T-helper 17 cell (primary cell): ENCODE data around the gene PRPF38B. TPM values are rescaled to one million over a fixed set of nuclear protein-coding genes. Genes with fewer than 3 reads are reported as not detected.

Source experiments
- ATAC-seq: fragments of 150-1000 bp; cut with Tn5 transposase; 2 replicates; pipeline ENCODE4 v1.10.0; 2021; ENCODE audit warnings: mild to moderate bottlenecking, moderate library complexity
- DNase-seq, 3 donors: peaks; one replicate each; pipeline versions ENCODE4 v3.0.0 to v3.0.0-alpha.2; 2020 to 2021
- H3K9me3 ChIP-seq: one replicate; pipeline ENCODE4 v1.7.0; 2013; ENCODE audit warnings: low read length, mild to moderate bottlenecking; ENCODE audit not compliant: control insufficient read depth, poor library complexity, severe bottlenecking
- H3K27ac Mint-ChIP-seq: one replicate; pipeline ENCODE4 v1.8.0; 2022; ENCODE audit warnings: mild to moderate bottlenecking, moderate library complexity, mixed read lengths
- H3K27me3 Mint-ChIP-seq: one replicate; pipeline ENCODE4 v1.8.0; 2022; ENCODE audit warnings: mixed read lengths
- H3K36me3 Mint-ChIP-seq: one replicate; pipeline ENCODE4 v1.8.0; 2022; ENCODE audit warnings: low read depth, mixed read lengths
- H3K4me1 Mint-ChIP-seq: one replicate; pipeline ENCODE4 v1.8.0; 2022; ENCODE audit warnings: mild to moderate bottlenecking, mixed read lengths
- H3K4me3 Mint-ChIP-seq: one replicate; pipeline ENCODE4 v1.8.0; 2022; ENCODE audit warnings: mild to moderate bottlenecking, moderate library complexity, mixed read lengths
- total RNA-seq, 4 donors: library from RNA in 2 of 4; stranded (reverse) in 2 of 4; gene quantifications; one replicate each; pipeline ENCODE4 v1.2.3 and lab custom pipeline; 2022 to 2026

Gene PRPF38B, protein sequence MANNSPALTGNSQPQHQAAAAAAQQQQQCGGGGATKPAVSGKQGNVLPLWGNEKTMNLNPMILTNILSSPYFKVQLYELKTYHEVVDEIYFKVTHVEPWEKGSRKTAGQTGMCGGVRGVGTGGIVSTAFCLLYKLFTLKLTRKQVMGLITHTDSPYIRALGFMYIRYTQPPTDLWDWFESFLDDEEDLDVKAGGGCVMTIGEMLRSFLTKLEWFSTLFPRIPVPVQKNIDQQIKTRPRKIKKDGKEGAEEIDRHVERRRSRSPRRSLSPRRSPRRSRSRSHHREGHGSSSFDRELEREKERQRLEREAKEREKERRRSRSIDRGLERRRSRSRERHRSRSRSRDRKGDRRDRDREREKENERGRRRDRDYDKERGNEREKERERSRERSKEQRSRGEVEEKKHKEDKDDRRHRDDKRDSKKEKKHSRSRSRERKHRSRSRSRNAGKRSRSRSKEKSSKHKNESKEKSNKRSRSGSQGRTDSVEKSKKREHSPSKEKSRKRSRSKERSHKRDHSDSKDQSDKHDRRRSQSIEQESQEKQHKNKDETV
- total RNA-seq: 100 to 1,000 TPM; 124 to 134 TPM
- total RNA-seq (lab: John Stamatoyannopoulos, UW): 181 to 218 reads per million in 2 donors

DNA sequence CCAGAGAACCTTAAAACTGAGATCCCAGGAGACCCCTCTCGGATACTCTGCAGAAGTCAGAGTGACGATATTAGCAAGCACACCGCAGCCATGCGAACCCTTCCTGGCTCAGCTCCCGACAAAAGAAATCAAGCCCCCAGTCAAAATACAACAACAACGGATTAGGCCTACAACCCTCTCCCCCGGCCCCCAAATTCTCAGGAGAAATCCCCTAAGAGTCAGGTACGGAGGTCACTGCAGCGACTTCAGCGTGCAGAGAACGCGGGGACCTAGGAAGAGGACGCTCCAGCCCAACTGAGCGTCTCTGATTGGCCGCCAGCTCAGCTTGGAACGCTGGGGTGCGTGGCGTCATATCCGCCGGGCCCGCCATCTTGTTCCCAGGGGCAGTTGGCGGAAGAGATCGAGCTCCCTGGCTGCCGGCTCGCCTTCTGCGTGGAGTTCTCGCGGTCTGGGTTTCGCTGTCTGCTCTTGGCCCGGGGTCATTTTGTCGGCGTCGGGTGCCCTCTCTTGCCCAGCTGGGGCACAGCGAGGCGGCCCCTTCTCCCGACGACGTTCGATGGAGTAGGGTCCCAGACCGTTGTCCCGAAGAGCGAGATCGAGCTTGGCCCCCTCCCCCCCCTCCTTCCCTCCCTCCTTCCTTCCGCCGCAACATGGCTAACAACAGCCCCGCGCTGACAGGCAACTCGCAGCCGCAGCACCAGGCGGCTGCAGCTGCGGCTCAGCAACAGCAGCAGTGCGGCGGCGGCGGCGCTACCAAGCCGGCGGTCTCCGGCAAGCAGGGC, at the start of gene PRPF38B:
PRPF38B (plus strand) TSS at position 369 of the 782 bp plus-strand sequence; CDS start at position 651, 282 bp downstream.
- Mint-ChIP-seq H3K4me1 (peaks cover 30% of the 10 kb centered on the region), H3K27me3 (no peaks in the 10 kb centered on the region), H3K27ac (peak within 1 kb of the TSS; percentile 99), H3K36me3 (peaks cover 6% of the 10 kb centered on the region), H3K4me3 (peak within 1 kb of the TSS; percentile 98)
- peak; percentile 86 to 89 (median 87) for DNase-seq
- no peaks in the 10 kb centered on the region for H3K9me3 ChIP-seq
- peak; percentile 87 for ATAC-seq

DNA sequence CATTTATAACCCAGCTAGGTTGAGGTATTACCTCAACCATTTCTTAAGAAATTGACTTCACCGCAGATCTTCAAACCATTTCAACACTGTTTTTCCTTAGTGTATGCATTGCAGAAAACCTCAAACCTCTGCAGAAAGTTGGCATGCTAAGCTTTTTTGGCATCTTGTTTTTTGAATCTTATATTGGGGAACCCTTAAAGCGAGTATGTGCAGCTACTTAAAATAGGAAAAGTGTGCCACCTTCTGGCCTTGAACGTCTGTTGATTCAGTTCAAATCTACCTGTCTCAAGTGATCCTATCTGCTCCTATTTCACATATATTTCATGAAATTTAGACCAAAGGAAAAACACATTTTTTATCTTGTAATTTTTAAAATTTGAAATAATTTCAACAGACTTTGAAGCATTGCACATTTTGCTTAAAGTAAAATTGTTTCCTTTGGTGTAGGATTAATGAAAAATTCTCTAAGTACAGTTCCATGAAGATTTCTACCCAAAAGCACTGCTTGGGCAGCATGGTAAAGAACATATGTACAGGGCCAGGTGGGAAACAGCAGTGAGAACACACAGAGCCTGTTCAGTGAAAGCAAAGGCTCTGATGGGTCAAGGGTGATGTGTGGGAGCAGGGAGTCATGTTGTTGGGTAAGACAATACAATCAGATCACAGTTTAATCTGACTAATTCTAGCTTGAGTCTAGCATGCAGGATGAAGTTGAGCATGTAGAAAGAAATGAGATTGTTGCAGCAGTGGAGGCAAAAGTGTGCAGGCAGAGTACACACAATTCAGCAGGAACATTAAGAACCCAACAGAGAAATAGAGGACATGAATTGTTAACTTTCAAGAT, 48.4 kb upstream of the PRPF38B start:
- H3K36me3 Mint-ChIP-seq: peaks cover 4% of the 10 kb centered on the region
- no peaks in the 10 kb centered on the region for H3K27me3 Mint-ChIP-seq
- H3K4me3 Mint-ChIP-seq: peak overlapping the region; percentile 33
- H3K4me1 Mint-ChIP-seq: peaks cover 53% of the 10 kb centered on the region
- H3K9me3 ChIP-seq: peaks cover 7% of the 10 kb centered on the region
- ATAC-seq (peak; percentile 24), DNase-seq (peak in 1 of 3 donors; percentile 36)
- H3K27ac Mint-ChIP-seq: peak overlapping the region; percentile 98

DNA sequence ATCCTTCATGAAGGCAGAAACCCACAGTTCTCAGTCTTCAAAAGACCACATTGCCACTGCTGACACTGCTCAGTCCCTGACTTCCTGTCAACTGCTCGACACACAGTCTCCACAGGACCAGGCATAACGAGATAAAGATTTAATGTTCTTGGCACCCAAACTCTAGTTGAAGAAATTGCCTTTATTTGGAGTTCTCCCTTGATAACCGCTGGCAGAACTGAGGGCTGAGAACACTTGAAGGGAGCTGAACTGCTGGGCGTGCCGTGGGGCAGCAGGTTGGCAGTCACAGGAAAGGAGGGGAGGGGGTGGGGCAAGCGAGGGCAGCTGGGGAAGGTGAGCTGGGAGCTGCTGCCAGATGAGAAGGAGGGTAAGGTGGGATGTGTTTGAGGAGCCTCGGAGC, 47.1 kb upstream of the PRPF38B start:
- peaks cover 7% of the 10 kb centered on the region for H3K9me3 ChIP-seq
- H3K27me3 Mint-ChIP-seq: no peaks in the 10 kb centered on the region
- ATAC-seq (peak; percentile 51), DNase-seq (peak in 1 of 3 donors; percentile 11)
- peaks cover 49% of the 10 kb centered on the region for H3K4me1 Mint-ChIP-seq
- H3K36me3 Mint-ChIP-seq: peaks cover 10% of the 10 kb centered on the region
- peak overlapping the region; percentile 98 for H3K27ac Mint-ChIP-seq
- H3K4me3 Mint-ChIP-seq: peak overlapping the region; percentile 85

DNA sequence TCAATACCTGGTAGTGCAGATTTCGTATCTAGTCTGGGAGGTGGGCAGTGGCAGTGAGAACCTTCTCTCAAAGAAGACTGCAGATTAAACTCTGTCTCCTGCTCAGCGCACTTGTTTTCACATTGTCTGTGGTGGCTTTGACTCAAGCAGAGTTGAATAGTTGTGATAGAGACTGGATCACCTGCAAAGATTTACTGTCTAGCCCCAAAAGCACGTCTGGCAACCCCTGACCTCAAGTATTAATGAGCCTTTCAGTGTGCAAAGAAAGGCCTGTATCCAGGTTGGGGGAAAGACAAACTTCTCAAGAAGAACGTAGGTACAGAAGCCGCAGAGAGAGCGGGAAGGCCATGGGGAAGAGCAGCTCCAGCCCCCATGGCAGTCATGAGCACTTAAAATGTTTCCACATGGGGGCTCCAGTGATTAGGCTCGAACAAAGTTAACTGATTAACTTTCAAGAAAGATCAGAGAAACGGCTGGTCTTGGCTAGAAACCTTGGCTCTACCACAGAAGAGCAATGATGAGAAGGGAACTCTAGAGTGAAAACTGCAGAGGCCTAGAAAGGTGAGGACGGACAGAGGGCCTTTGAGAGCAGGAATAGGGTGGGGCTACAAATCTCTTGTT, 46.4 kb upstream of the PRPF38B start:
- Mint-ChIP-seq H3K27me3 (no peaks in the 10 kb centered on the region), H3K4me3 (peak overlapping the region; percentile 85), H3K36me3 (peaks cover 14% of the 10 kb centered on the region), H3K27ac (peak overlapping the region; percentile 98), H3K4me1 (peaks cover 43% of the 10 kb centered on the region)
- H3K9me3 ChIP-seq: peaks cover 7% of the 10 kb centered on the region
- ATAC-seq (no peak), DNase-seq (no peak)

DNA sequence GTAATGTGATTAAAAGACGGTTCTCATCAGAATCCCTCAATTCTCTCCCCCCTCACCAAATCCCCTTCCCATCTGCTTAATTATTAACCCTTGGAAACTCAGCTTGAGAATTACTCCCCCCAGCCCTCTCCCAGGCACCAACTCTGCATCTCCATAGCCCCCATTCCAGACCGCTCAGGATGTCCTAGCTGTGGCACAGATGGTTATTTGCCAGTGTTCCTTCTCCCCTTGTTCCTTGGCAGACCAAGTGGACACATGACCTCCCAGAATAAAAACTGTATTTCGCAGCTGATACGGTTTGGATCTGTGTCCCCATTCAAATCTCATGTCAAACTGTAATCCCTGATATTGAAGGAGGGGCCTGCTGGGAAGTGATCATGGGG, 45.9 kb upstream of the PRPF38B start:
- Mint-ChIP-seq H3K27ac (peak overlapping the region; percentile 98), H3K4me3 (peak overlapping the region; percentile 85), H3K27me3 (no peaks in the 10 kb centered on the region), H3K4me1 (peaks cover 43% of the 10 kb centered on the region), H3K36me3 (peaks cover 14% of the 10 kb centered on the region)
- ATAC-seq (no peak), DNase-seq (no peak)
- peaks cover 7% of the 10 kb centered on the region for H3K9me3 ChIP-seq

DNA sequence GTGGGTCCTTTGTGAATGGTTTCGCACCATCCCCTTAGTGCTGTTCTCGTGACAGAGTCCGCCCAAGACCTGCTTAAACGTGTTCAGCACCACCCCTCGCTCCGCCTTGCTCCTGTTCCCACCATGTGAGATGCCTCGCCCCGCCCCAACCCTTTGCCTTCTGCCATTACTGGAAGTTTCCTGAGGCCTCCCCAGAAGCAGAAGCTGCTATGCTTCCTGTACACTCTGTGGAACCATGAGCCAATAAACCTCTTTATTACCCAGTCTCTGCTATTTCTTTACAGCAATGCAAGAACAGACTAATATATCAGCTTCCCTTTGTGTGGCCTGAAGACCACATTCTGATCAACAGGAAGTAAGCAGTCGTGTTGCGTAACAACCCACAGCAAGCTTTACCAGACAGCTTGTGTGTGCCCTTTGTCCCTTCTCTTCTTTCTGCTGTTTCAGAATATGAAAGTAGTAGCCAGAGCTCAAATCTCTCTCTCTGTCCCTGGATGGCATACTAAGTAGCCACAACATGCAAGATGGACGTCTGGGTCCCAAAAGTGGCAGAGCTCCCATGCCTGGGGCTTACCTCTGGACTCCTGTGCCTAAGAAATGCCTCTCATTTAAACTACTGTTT, 45.4 kb upstream of the PRPF38B start:
- peaks cover 41% of the 10 kb centered on the region for H3K4me1 Mint-ChIP-seq
- peak; percentile 82 for ATAC-seq
- H3K27ac Mint-ChIP-seq: peak overlapping the region; percentile 98
- no peaks in the 10 kb centered on the region for H3K27me3 Mint-ChIP-seq
- DNase-seq: peak; percentile 49 to 60 (median 57)
- peaks cover 7% of the 10 kb centered on the region for H3K9me3 ChIP-seq
- peak overlapping the region; percentile 61 for H3K4me3 Mint-ChIP-seq
- peaks cover 16% of the 10 kb centered on the region for H3K36me3 Mint-ChIP-seq

DNA sequence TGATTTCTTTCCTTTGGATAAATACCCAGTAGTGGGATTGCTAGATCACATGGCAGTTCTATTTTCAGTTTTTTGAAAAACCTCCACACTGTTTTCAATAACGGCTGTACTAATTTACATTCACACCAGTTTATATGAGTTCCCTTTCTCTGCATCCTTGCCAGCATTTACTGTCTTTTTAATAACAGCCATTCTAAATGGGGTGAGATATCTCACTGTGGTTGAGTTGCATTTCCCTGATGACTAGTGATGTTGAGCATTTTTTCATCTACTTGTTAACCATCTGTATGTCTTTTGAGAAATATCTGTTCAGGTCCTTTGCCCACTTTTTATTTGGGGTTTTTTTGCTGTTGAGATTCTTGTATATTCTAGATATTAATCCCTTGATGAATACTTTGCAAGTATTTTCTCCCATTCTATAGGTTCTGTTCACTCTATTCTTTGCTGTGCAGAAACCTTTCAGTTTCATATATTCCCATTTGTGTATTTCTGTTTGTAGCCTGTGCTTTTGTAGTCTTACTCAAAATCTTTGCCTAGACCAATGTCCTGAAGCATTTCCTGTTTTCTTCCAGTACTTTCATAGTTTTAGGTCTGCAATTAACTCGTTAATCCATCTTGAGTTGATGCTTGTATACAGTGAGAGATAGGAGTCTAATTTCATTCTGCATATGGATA, 38.5 kb upstream of the PRPF38B start:
- ATAC-seq (no peak), DNase-seq (no peak)
- peak overlapping the region; percentile 45 for H3K27ac Mint-ChIP-seq
- no peak overlapping the region for H3K4me3 Mint-ChIP-seq
- no peaks in the 10 kb centered on the region for H3K27me3 Mint-ChIP-seq
- peaks cover 13% of the 10 kb centered on the region for H3K36me3 Mint-ChIP-seq
- peaks cover 14% of the 10 kb centered on the region for H3K4me1 Mint-ChIP-seq
- H3K9me3 ChIP-seq: no peaks in the 10 kb centered on the region

DNA sequence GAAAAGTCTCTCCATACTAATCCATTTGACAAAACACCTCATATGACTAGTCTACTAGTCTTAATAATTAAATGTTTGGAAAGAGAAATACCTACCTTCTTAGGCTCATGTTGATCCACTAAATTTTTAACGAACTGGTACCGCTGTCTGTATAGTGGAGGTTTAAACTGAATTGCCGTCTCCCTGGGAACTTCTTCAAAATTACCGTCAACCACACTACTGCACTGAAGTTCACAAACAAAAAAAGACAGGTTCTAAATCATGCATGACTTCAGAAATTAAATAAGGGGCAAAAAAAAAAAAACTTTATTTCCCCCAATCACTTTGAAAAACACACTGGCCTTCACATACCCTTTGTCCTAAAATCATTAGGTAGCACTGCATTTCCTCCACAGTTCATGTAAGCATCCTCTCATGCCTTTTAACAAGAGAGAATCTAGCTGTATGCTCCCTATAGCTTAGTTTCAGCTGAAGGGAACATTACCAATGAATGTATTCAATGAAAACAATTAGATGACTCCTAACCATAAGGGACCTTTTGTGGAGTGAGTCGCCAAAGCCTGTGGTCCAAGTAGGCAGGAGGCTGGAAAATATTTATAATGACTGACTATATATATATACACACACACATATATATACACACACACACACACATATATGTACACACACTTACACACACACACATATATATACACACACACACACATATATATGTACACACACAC, 34.6 kb upstream of the PRPF38B start:
- H3K27ac Mint-ChIP-seq: peak overlapping the region; percentile 57
- DNase-seq (no peak), ATAC-seq (no peak)
- H3K9me3 ChIP-seq: no peaks in the 10 kb centered on the region
- peaks cover 23% of the 10 kb centered on the region for H3K4me1 Mint-ChIP-seq
- H3K27me3 Mint-ChIP-seq: no peaks in the 10 kb centered on the region
- no peak overlapping the region for H3K4me3 Mint-ChIP-seq
- H3K36me3 Mint-ChIP-seq: no peaks in the 10 kb centered on the region

DNA sequence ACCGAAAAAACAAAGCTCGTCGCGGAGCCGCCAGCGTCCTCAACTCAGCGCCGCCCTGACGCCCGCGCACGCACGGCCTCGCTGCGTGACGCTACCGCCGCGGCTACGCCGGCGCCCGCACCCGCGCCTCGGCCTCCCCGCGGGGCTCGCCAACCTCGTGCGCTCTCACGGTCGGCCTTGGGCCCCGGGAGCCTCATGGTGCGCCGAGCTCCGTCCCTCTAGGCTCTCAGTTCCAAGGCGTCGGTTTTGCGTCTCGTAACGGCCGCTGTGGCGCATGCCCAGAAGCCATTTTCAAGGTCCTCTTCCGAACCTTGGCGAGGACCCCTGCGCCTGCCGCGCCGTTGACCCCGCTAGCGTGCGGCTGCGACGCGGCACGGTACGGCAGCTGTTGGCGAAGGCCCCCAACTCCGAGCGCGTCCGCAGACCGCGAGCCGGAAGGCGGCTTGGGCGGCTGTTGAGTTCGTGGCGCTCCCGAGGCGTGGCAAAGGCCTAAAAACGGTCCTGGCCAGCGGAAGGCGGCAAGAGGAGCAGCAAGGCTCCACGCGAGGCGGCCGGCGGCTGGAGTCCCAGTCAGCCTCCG, 31.0 kb upstream of the PRPF38B start, which contains the start of gene HENMT1:
HENMT1 (minus strand) TSS at position 64 of the 580 bp plus-strand sequence. CDS start 1,209 bp downstream, outside the sequence.
- H3K4me1 Mint-ChIP-seq: peaks cover 22% of the 10 kb centered on the region
- H3K9me3 ChIP-seq: no peaks in the 10 kb centered on the region
- no peaks in the 10 kb centered on the region for H3K36me3 Mint-ChIP-seq
- no peaks in the 10 kb centered on the region for H3K27me3 Mint-ChIP-seq
- H3K4me3 Mint-ChIP-seq: peak within 1 kb of the TSS; percentile 89
- peak; percentile 58 to 71 (median 69) for DNase-seq
- peak within 1 kb of the TSS; percentile 95 for H3K27ac Mint-ChIP-seq
- ATAC-seq: peak; percentile 89

DNA sequence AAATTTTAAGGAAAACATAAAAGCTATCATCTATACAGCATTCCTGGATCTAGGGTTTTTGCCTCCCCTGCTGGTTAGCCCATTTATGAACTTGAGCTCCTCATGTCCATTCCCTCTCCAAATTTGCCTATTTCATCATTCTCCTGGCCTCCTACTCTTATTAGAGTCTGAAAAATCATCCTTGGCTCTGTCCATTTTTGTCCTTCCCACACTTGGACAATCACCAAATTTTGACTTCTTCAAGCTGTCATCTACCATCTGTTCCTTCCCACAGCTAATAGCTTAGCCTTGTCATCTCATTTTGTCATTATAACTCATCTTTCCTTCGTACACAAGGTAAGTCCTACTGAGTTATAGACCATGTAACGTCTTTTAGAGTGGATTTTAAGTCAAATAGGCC, 29.0 kb upstream of the PRPF38B start:
- Mint-ChIP-seq H3K4me3 (peak overlapping the region; percentile 60), H3K36me3 (no peaks in the 10 kb centered on the region), H3K4me1 (peaks cover 14% of the 10 kb centered on the region), H3K27ac (peak overlapping the region; percentile 95), H3K27me3 (no peaks in the 10 kb centered on the region)
- no peaks in the 10 kb centered on the region for H3K9me3 ChIP-seq
- no peak for ATAC-seq
- no peak for DNase-seq

DNA sequence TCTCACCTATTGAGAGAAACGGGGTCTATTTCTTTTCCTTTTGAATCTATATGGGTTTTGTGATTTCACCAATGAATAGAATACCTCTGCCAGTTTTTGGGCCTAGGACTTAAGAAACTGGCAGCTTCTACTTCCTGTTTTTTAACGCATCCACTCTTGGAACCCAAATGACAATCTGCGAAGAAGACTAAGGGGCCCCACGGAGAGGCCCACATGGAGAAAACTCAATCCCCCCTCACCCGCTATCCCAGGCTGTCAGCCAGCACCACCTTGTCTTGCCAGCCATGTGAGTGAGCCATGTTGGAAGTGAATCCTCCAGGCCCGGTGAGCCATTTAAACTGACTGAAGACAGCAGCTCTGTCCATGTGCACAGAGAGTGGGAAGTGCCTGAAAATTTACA, 27.6 kb upstream of the PRPF38B start:
- DNase-seq: no peak
- Mint-ChIP-seq H3K4me1 (peaks cover 15% of the 10 kb centered on the region), H3K27ac (peak overlapping the region; percentile 45), H3K36me3 (no peaks in the 10 kb centered on the region), H3K27me3 (no peaks in the 10 kb centered on the region), H3K4me3 (no peak overlapping the region)
- ATAC-seq: no peak
- H3K9me3 ChIP-seq: no peaks in the 10 kb centered on the region
